ENCODE results near the gene TNS1.

The TNS1 gene

GRCh38 chr2:217892560-217892959 lies 110.2 kb downstream of the TNS1 start:
- DNase-seq: no peak

GRCh38 chr2:217890445-217890844 lies 112.3 kb downstream of the TNS1 start:
- DNase-seq: no peak

GRCh38 chr2:217889656-217890055 lies 113.1 kb downstream of the TNS1 start:
- DNase-seq: no peak

GRCh38 chr2:217887841-217888701 lies 114.7 kb downstream of the TNS1 start:
- no peak for DNase-seq

GRCh38 chr2:217886720-217887309 lies 116.0 kb downstream of the TNS1 start:
- peak; percentile 9 to 44 (median 20) for DNase-seq

- DNase-seq: no peak
Measured at GRCh38 chr2:217886091-217886490, 116.7 kb downstream of the TNS1 start.

GRCh38 chr2:217884985-217885384 lies 117.8 kb downstream of the TNS1 start:
- DNase-seq: no peak

GRCh38 chr2:217880891-217881290 lies 121.9 kb downstream of the TNS1 start:
- DNase-seq: no peak

- no peak for DNase-seq
Measured at GRCh38 chr2:217880287-217880889, 122.4 kb downstream of the TNS1 start.

- no peak for DNase-seq
Measured at GRCh38 chr2:217878915-217879590, 123.7 kb downstream of the TNS1 start.

- no peak for DNase-seq
Measured at GRCh38 chr2:217877866-217878265, 124.9 kb downstream of the TNS1 start.

- DNase-seq: no peak
Measured at GRCh38 chr2:217876253-217876570, 126.6 kb downstream of the TNS1 start.

- DNase-seq: no peak
Measured at GRCh38 chr2:217875556-217876252, 127.1 kb downstream of the TNS1 start.

GRCh38 chr2:217875138-217875537 lies 127.7 kb downstream of the TNS1 start:
- no peak for DNase-seq

- no peak for DNase-seq
Measured at GRCh38 chr2:217873371-217873770, 129.4 kb downstream of the TNS1 start.

GRCh38 chr2:217872319-217872718 lies 130.5 kb downstream of the TNS1 start:
- DNase-seq: no peak

- DNase-seq: no peak
Measured at GRCh38 chr2:217870528-217871011, 132.2 kb downstream of the TNS1 start.

GRCh38 chr2:217868911-217869334 lies 133.9 kb downstream of the TNS1 start:
- DNase-seq: no peak

GRCh38 chr2:217868265-217868892 lies 134.4 kb downstream of the TNS1 start:
- DNase-seq: no peak

GRCh38 chr2:217866457-217866856 lies 136.3 kb downstream of the TNS1 start:
- DNase-seq: no peak

GRCh38 chr2:217864963-217865772 lies 137.6 kb downstream of the TNS1 start:
- DNase-seq: no peak
